Common myeloid progenitor, CD34-positive (primary cell): ENCODE measurements around the gene GGA2.

Experiments used
- CTCF ChIA-PET: fragments of 350-600 bp; sonication (Branson Sonifier 250); formaldehyde crosslinking; loops from one replicate; lab custom pipeline; 2021; ENCODE audit warnings: antibody characterized with exemption; lab: Charles Lee
- POLR2A ChIA-PET: fragments of 350-600 bp; sonication (Branson Sonifier 250); formaldehyde crosslinking; loops from one replicate; lab custom pipeline; 2021; ENCODE audit warnings: antibody characterized with exemption; lab: Charles Lee
- DNase-seq, 3 donors: peaks; one replicate each; pipeline versions ENCODE4 v3.0.0 to v3.0.0-alpha.2; 2013
- H3K27ac ChIP-seq, 2 experiments: 1 replicate in 1 of 2; 2 replicates in 1 of 2; pipeline ENCODE4 v1.7.0; 2013; ENCODE audit warnings: inconsistent platforms in 2 of 2, low read length in 2 of 2, mild to moderate bottlenecking in 2 of 2, low read depth in 1 of 2, moderate library complexity in 1 of 2; ENCODE audit not compliant: severe bottlenecking in 2 of 2, insufficient read depth in 1 of 2, poor library complexity in 1 of 2
- H3K27me3 ChIP-seq, 5 experiments: replicated peaks in 2 of 5; 1 replicate in 3 of 5; 2 replicates in 2 of 5; pipeline versions ENCODE4 v1.6.1 to v1.7.0; 2013; ENCODE audit warnings: low read length in 4 of 5, mild to moderate bottlenecking in 2 of 5, moderate library complexity in 2 of 5, inconsistent platforms in 1 of 5; ENCODE audit not compliant: insufficient read depth in 5 of 5, control insufficient read depth in 4 of 5
- H3K36me3 ChIP-seq, 4 experiments: 1 replicate in 2 of 4; 2 replicates in 2 of 4; pipeline versions ENCODE4 v1.6.1 to v1.7.0; 2013; ENCODE audit warnings: low read length in 3 of 4, control low read depth in 1 of 4, mild to moderate bottlenecking in 1 of 4; ENCODE audit not compliant: control insufficient read depth in 4 of 4, insufficient read depth in 4 of 4
- H3K4me1 ChIP-seq, 4 experiments: 1 replicate in 3 of 4; 2 replicates in 1 of 4; pipeline versions ENCODE4 v1.6.1 to v1.7.1; 2013; ENCODE audit warnings: low read length in 3 of 4, mild to moderate bottlenecking in 3 of 4, control low read depth in 1 of 4, inconsistent platforms in 1 of 4, moderate library complexity in 1 of 4; ENCODE audit not compliant: control insufficient read depth in 4 of 4, insufficient read depth in 4 of 4; ENCODE audit errors: control extremely low read depth in 1 of 4
- H3K4me3 ChIP-seq, 7 experiments: 1 replicate in 4 of 7; 2 replicates in 3 of 7; pipeline versions ENCODE4 v1.5.1 to v1.7.0; 2013; ENCODE audit warnings: mild to moderate bottlenecking in 7 of 7, low read length in 6 of 7, moderate library complexity in 6 of 7, inconsistent platforms in 2 of 7, low read depth in 2 of 7, control low read depth in 1 of 7; ENCODE audit not compliant: insufficient read depth in 4 of 7, control insufficient read depth in 1 of 7; ENCODE audit errors: extremely low read depth in 1 of 7
- H3K9me3 ChIP-seq, 5 experiments: 1 replicate in 4 of 5; 2 replicates in 1 of 5; pipeline versions ENCODE4 v1.6.1 to v1.7.1; 2013; ENCODE audit warnings: low read length in 4 of 5, mild to moderate bottlenecking in 2 of 5, inconsistent platforms in 1 of 5, low read depth in 1 of 5, moderate library complexity in 1 of 5; ENCODE audit not compliant: control insufficient read depth in 4 of 5, insufficient read depth in 2 of 5; ENCODE audit errors: control extremely low read depth in 1 of 5
- WGBS: methylation state at CpG from one replicate; pipeline ENCODE4 v1.1.5; 2013; ENCODE audit not compliant: insufficient coverage; 5-methylcytosine and 5-hydroxymethylcytosine counted together

The GGA2 gene

DNA sequence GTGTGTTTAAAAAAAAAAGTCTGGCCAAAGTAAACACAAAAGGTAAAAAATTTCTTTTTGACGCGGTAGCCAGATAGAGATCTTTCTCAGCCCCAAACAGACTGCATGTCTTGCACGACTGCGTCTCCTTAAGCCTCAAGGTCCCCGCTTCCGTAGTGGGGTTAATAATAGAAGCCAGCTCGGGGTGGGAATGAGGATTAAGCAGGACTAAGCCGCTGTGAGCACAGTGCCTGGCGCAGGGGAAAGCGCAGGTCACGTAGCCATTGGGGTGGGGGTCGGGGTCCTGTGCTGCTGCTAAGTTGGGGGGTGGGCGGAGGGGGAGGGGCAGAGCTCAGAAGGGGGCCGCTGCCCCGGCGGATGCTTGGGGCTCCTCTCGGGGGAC is 521 bp downstream of the GGA2 start:
- peak; percentile 20 to 75 (median 61) for DNase-seq
- Histone ChIP-seq H3K4me3 (peak overlapping the region in 6 of 7 experiments; percentile 57 to 87 (median 76)), H3K36me3 (peaks cover 0 to 9% (median 0%) of the 10 kb centered on the region in 4 experiments), H3K9me3 (no peaks in the 10 kb centered on the region), H3K4me1 (peaks cover 11 to 27% (median 26%) of the 10 kb centered on the region in 4 experiments), H3K27me3 (peaks cover 0 to 2% (median 0%) of the 10 kb centered on the region in 5 experiments), H3K27ac (peak overlapping the region in 1 of 2 experiments; percentile 58)
- ChIA-PET POLR2A (no interaction called here), CTCF (interaction anchor here (1.4 to 1.6 kb wide), 2 partner anchors 37 to 75 kb away, joined by 3 to 4 read pairs; no protein-coding TSS in a partner anchor)
- 0% methylated on average over 4 of the region's 17 CpGs for WGBS

- Histone ChIP-seq H3K4me1 (peaks cover 11 to 28% (median 22%) of the 10 kb centered on the region in 4 experiments), H3K9me3 (no peaks in the 10 kb centered on the region), H3K27me3 (peaks cover 0 to 2% (median 0%) of the 10 kb centered on the region in 5 experiments), H3K4me3 (peak overlapping the region in 6 of 7 experiments; percentile 57 to 87 (median 76)), H3K27ac (peak overlapping the region in 1 of 2 experiments; percentile 58), H3K36me3 (peaks cover 0 to 13% (median 0%) of the 10 kb centered on the region in 4 experiments)
- ChIA-PET CTCF (interaction anchor here (1.4 to 1.6 kb wide), 2 partner anchors 36 to 75 kb away, joined by 3 to 4 read pairs; no protein-coding TSS in a partner anchor), POLR2A (no interaction called here)
- 0% methylated on average over 1 of the region's 5 CpGs for WGBS
- peak in 1 of 3 donors; percentile 10 for DNase-seq
Measured at GRCh38 chr16:23509441-23509754, 896 bp downstream of the GGA2 start.

GRCh38 chr16:23508589-23509440 is 1.5 kb downstream of the GGA2 start:
- POLR2A ChIA-PET, result no interaction called here
- peak in 1 of 3 donors; percentile 19 for DNase-seq
- Histone ChIP-seq H3K36me3 (peaks cover 0 to 18% (median 0%) of the 10 kb centered on the region in 4 experiments), H3K4me1 (peaks cover 11 to 29% (median 21%) of the 10 kb centered on the region in 4 experiments), H3K27me3 (peaks cover 0 to 2% (median 0%) of the 10 kb centered on the region in 5 experiments), H3K4me3 (peak overlapping the region in 6 of 7 experiments; percentile 57 to 87 (median 76)), H3K27ac (peak overlapping the region in 1 of 2 experiments; percentile 58), H3K9me3 (no peaks in the 10 kb centered on the region)
- CTCF ChIA-PET, result interaction anchor here (1.4 to 1.6 kb wide), 2 partner anchors 36 to 74 kb away, joined by 3 to 4 read pairs; no protein-coding TSS in a partner anchor
- 59% methylated on average over 21 of the region's 28 CpGs for WGBS

- CTCF ChIA-PET, result interaction anchor here (0.8 to 1.2 kb wide), 2 partner anchors 12 to 71 kb away, joined by 3 read pairs; no protein-coding TSS in a partner anchor
- Histone ChIP-seq H3K36me3 (peaks cover 0 to 32% (median 0%) of the 10 kb centered on the region in 4 experiments), H3K4me3 (no peak overlapping the region), H3K27ac (no peak overlapping the region), H3K27me3 (no peaks in the 10 kb centered on the region), H3K9me3 (no peaks in the 10 kb centered on the region), H3K4me1 (peaks cover 11 to 40% (median 24%) of the 10 kb centered on the region in 4 experiments)
- 100% methylated on average over 2 of the region's 8 CpGs for WGBS
- DNase-seq, result no peak
- POLR2A ChIA-PET, result no interaction called here
Measured at GRCh38 chr16:23506606-23506994, 3.7 kb downstream of the GGA2 start.

DNA sequence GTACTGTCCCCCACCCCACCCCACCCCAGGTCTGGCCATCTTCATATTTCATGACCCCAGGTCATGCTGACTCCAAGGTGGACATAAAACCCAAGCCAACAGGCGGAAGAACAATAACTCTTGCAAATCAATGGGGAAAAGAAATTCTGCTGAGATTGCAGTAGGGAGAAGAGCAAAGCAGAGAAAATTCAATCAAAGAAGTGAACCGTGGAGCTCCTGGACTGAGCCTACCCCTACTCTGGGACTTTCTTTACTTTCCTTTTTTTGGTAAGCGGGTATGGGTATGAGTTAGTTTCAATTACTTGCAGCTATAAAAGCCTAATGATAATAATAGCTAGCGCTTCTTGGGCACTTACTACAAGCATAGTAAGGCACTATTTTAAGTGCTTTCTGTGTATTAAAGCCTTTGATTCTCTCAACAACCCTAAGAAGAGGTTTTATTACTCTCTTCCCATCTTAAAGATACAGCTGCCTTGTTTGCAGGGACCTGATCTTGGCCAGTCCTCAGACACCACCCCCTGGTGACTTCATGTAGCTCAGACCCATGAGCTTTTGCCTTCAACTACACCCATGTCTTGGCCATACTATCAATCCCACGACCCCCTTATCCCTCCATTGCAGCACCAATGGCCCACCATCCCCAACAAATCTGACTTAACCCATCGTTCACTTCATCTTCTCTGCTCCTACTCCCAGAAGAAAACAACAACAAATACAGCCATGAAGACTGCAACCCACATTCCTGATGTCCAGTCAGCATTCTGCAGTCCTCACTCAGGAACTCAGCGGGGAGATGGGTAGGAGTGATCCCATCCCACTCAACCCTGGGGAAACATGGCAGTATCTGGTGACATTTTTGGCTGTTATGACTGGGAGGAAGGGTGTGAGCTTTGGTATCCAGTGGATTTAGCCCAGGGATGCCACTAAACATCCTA is 4.4 kb downstream of the GGA2 start:
- ChIA-PET POLR2A (no interaction called here), CTCF (interaction anchor here (0.8 to 1.2 kb wide), 2 partner anchors 12 to 71 kb away, joined by 3 read pairs; no protein-coding TSS in a partner anchor)
- H3K36me3 ChIP-seq, result peaks cover 0 to 38% (median 0%) of the 10 kb centered on the region in 4 experiments
- H3K9me3 ChIP-seq, result no peaks in the 10 kb centered on the region
- H3K27ac ChIP-seq, result no peak overlapping the region
- DNase-seq, result peak in 1 of 3 donors; percentile 13
- peaks cover 11 to 40% (median 23%) of the 10 kb centered on the region in 4 experiments for H3K4me1 ChIP-seq
- H3K27me3 ChIP-seq, result no peaks in the 10 kb centered on the region
- 90% methylated on average over 5 of the region's 7 CpGs for WGBS
- H3K4me3 ChIP-seq, result no peak overlapping the region

GRCh38 chr16:23505180-23505665 is 5.1 kb downstream of the GGA2 start:
- no peaks in the 10 kb centered on the region for H3K27me3 ChIP-seq
- H3K4me3 ChIP-seq, result no peak overlapping the region
- 92% methylated on average over 9 of the region's 9 CpGs for WGBS
- H3K36me3 ChIP-seq, result peaks cover 0 to 39% (median 0%) of the 10 kb centered on the region in 4 experiments
- H3K9me3 ChIP-seq, result no peaks in the 10 kb centered on the region
- ChIA-PET POLR2A (no interaction called here), CTCF (interaction anchor here (1.2 kb wide), 1 partner anchor 13 kb away, joined by 3 read pairs; no protein-coding TSS in a partner anchor)
- H3K27ac ChIP-seq, result no peak overlapping the region
- peaks cover 11 to 40% (median 18%) of the 10 kb centered on the region in 4 experiments for H3K4me1 ChIP-seq
- no peak for DNase-seq
